B cell (primary cell): ENCODE measurements around the gene CHCHD6. TPM values are rescaled to one million over a fixed set of nuclear protein-coding genes. Genes with fewer than 3 reads are reported as not detected.

Experiments used
- ATAC-seq: fragments of 200-7000 bp; cut with Tn5 transposase; one replicate; pipeline ENCODE4 v1.10.0; 2021; ENCODE audit warnings: low read depth, mild to moderate bottlenecking, moderate number of reproducible peaks, moderate library complexity
- CTCF ChIA-PET: fragments of 350-600 bp; sonication (Branson Sonifier 250); formaldehyde crosslinking; loops from one replicate; lab custom pipeline; 2021; ENCODE audit warnings: antibody characterized with exemption, inconsistent platforms; lab: Charles Lee
- POLR2A ChIA-PET: fragments of 350-600 bp; sonication (Branson Sonifier 250); formaldehyde crosslinking; loops from one replicate; lab custom pipeline; 2021; ENCODE audit warnings: antibody characterized with exemption; lab: Charles Lee
- DNase-seq: peaks from one replicate; pipeline ENCODE4 v3.0.0; 2013
- H2AFZ ChIP-seq: 2 replicates; pipeline ENCODE4 v1.6.1; 2012; ENCODE audit warnings: mild to moderate bottlenecking, low read depth, low read length; ENCODE audit not compliant: insufficient read depth, poor library complexity, severe bottlenecking
- H3K27ac ChIP-seq, 2 donors: 1 replicate in 1 of 2; 2 replicates in 1 of 2; pipeline ENCODE4 v1.5.1; 2012 to 2013; ENCODE audit warnings: low read length in 2 of 2, mild to moderate bottlenecking in 2 of 2, moderate library complexity in 1 of 2
- H3K27me3 ChIP-seq, 4 experiments: fragments of 200-600 bp in 1 of 4; sonication (generic) in 1 of 4; replicated peaks in 1 of 4; 1 replicate in 2 of 4; 2 replicates in 2 of 4; pipeline versions ENCODE4 v1.6.1 to v1.7.0; 2013 to 2016; ENCODE audit warnings: low read length in 3 of 4, mild to moderate bottlenecking in 2 of 4, mixed read lengths in 1 of 4, moderate library complexity in 1 of 4; ENCODE audit not compliant: insufficient read depth in 4 of 4, control insufficient read depth in 3 of 4; ENCODE audit errors: control extremely low read depth in 1 of 4
- H3K36me3 ChIP-seq, 2 experiments: replicated peaks in 1 of 2; 1 replicate in 1 of 2; 2 replicates in 1 of 2; pipeline versions ENCODE4 v1.6.1 to v1.7.1; 2013; ENCODE audit warnings: low read length in 1 of 2; ENCODE audit not compliant: insufficient read depth in 2 of 2, control insufficient read depth in 1 of 2; ENCODE audit errors: control extremely low read depth in 1 of 2, extremely low read depth in 1 of 2
- H3K4me1 ChIP-seq, 2 donors: fragments of 200-600 bp in 1 of 2; sonication (generic) in 1 of 2; 1 replicate in 1 of 2; 2 replicates in 1 of 2; pipeline versions ENCODE4 v1.5.1 to v1.6.1; 2013 to 2017; ENCODE audit warnings: low read length in 2 of 2; ENCODE audit not compliant: control insufficient read depth in 2 of 2, insufficient read depth in 2 of 2
- H3K4me2 ChIP-seq: replicated peaks from 2 replicates; pipeline ENCODE3; 2012; ENCODE audit warnings: mild to moderate bottlenecking, low read depth, low read length; ENCODE audit not compliant: poor library complexity, severe bottlenecking
- H3K4me3 ChIP-seq, 5 experiments: fragments of 200-600 bp in 1 of 5; sonication (generic) in 1 of 5; 1 replicate in 3 of 5; 2 replicates in 2 of 5; pipeline versions ENCODE4 v1.5.1 to v1.7.0; 2011 to 2016; ENCODE audit warnings: low read length in 4 of 5, mild to moderate bottlenecking in 4 of 5, low read depth in 2 of 5, control low read depth in 1 of 5, moderate library complexity in 1 of 5; ENCODE audit not compliant: insufficient read depth in 1 of 5; ENCODE audit errors: control extremely low read depth in 1 of 5, extremely low read depth in 1 of 5
- H3K79me2 ChIP-seq: fragments of 200-600 bp; sonication (generic); one replicate; pipeline ENCODE4 v1.6.0; 2016; ENCODE audit warnings: low read length; ENCODE audit not compliant: control insufficient read depth, insufficient read depth
- H3K9ac ChIP-seq: fragments of 200-600 bp; sonication (generic); 2 replicates; pipeline ENCODE4 v1.6.1; 2017; ENCODE audit warnings: mild to moderate bottlenecking, low read length, moderate library complexity
- H3K9me3 ChIP-seq, 3 donors: one replicate each; pipeline versions ENCODE4 v1.6.1 to v1.7.1; 2013; ENCODE audit warnings: low read length in 2 of 3; ENCODE audit not compliant: control insufficient read depth in 2 of 3, insufficient read depth in 1 of 3; ENCODE audit errors: control extremely low read depth in 1 of 3
- H4K20me1 ChIP-seq: 2 replicates; pipeline ENCODE4 v1.6.0; 2012; ENCODE audit warnings: mild to moderate bottlenecking, low read length; ENCODE audit not compliant: insufficient read depth, control insufficient read depth, poor library complexity, severe bottlenecking
- H3K27ac Mint-ChIP-seq: one replicate; pipeline ENCODE4 v1.8.0; 2021; ENCODE audit warnings: mixed read lengths
- H3K27me3 Mint-ChIP-seq: one replicate; pipeline ENCODE4 v1.8.0; 2021; ENCODE audit warnings: mixed read lengths
- H3K4me1 Mint-ChIP-seq: one replicate; pipeline ENCODE4 v1.8.0; 2021; ENCODE audit warnings: mixed read lengths
- H3K4me3 Mint-ChIP-seq: one replicate; pipeline ENCODE4 v1.8.0; 2021; ENCODE audit warnings: mixed read lengths
- H3K9me3 Mint-ChIP-seq: one replicate; pipeline ENCODE4 v1.8.0; 2022; ENCODE audit warnings: mixed read lengths; ENCODE audit not compliant: insufficient read depth
- CTCF ChIP-seq: fragments of 200-600 bp; IDR thresholded peaks from one replicate; pipeline ENCODE4 v1.8.0; 2022; ENCODE audit warnings: antibody characterized with exemption, mild to moderate bottlenecking
- EZH2 ChIP-seq: IDR thresholded peaks from 2 replicates; pipeline ENCODE4 v1.6.1; 2012; ENCODE audit warnings: borderline replicate concordance, low read depth, mild to moderate bottlenecking, moderate library complexity, low read length; ENCODE audit not compliant: insufficient read depth, poor library complexity, severe bottlenecking
- WGBS: methylation state at CpG from one replicate; pipeline ENCODE4 v1.1.5; 2013; ENCODE audit warnings: missing lambda C conversion rate; ENCODE audit not compliant: insufficient coverage; 5-methylcytosine and 5-hydroxymethylcytosine counted together
- intact Hi-C: fragments of 100-400 bp; cut with micrococcal nuclease; formaldehyde crosslinking; loops from one replicate; pipeline ENCODE4 v1.10.0; 2022
- polyA plus RNA-seq: library from polyadenylated mRNA; depleted of rRNA; stranded (reverse); fragments of >200 nt; gene quantifications from 2 replicates; pipeline ENCODE4 v1.2.3, GENCODE V29; 2012
- total RNA-seq, 2 donors: library from RNA; stranded (reverse); fragments of 120-200 nt in 1 of 2; gene quantifications; 1 replicate in 1 of 2; 2 replicates in 1 of 2; pipeline versions ENCODE4 v1.2.3 to v1.2.4, GENCODE V29; 2013 to 2022

The CHCHD6 gene
- total and polyA plus RNA-seq, 2 donors (not counting 1 experiment from before 2014, with no cell fraction given), result 8.0 to 13.5 TPM

- no peak overlapping the region for H2AFZ ChIP-seq
- H3K4me2 ChIP-seq, result no peak overlapping the region
- H3K4me1 ChIP-seq, result no peaks in the 10 kb centered on the region
- no peak for TF ChIP-seq EZH2
- no peak for TF ChIP-seq CTCF
- Mint-ChIP-seq H3K27ac (no peak overlapping the region), H3K27me3 (no peaks in the 10 kb centered on the region), H3K9me3 (no peaks in the 10 kb centered on the region), H3K4me1 (no peaks in the 10 kb centered on the region), H3K4me3 (no peak overlapping the region)
- ChIA-PET POLR2A (no interaction called here), CTCF (no interaction called here)
- DNase-seq (no peak), ATAC-seq (no peak)
- H4K20me1 ChIP-seq, result no peaks in the 10 kb centered on the region
- WGBS, result 95% methylated on average over 17 of the region's 17 CpGs
- no peaks in the 10 kb centered on the region for H3K79me2 ChIP-seq
- no peaks in the 10 kb centered on the region for H3K36me3 ChIP-seq
- H3K27me3 ChIP-seq, result no peaks in the 10 kb centered on the region
- H3K9me3 ChIP-seq, result no peaks in the 10 kb centered on the region
- H3K9ac ChIP-seq, result no peak overlapping the region
- H3K27ac ChIP-seq, result no peak overlapping the region
- H3K4me3 ChIP-seq, result no peak overlapping the region
- intact Hi-C loops, result no loop called here
Measured at GRCh38 chr3:127005864-127006500, 301.9 kb downstream of the CHCHD6 start.

GRCh38 chr3:127006781-127007436, 302.9 kb downstream of the CHCHD6 start:
- WGBS, result 85% methylated on average over 8 of the region's 8 CpGs
- no peaks in the 10 kb centered on the region for H3K27me3 ChIP-seq
- no peak overlapping the region for H2AFZ ChIP-seq
- no peak for ATAC-seq
- TF ChIP-seq CTCF (no peak), EZH2 (no peak)
- H3K4me3 ChIP-seq, result no peak overlapping the region
- no peak overlapping the region for H3K27ac Mint-ChIP-seq
- no peak overlapping the region for H3K27ac ChIP-seq
- ChIA-PET CTCF (no interaction called here), POLR2A (no interaction called here)
- H3K4me3 Mint-ChIP-seq, result no peak overlapping the region
- no peaks in the 10 kb centered on the region for H3K27me3 Mint-ChIP-seq
- H3K36me3 ChIP-seq, result no peaks in the 10 kb centered on the region
- H3K79me2 ChIP-seq, result no peaks in the 10 kb centered on the region
- H3K9me3 ChIP-seq, result no peaks in the 10 kb centered on the region
- no peaks in the 10 kb centered on the region for H3K4me1 Mint-ChIP-seq
- no peak for DNase-seq
- no peaks in the 10 kb centered on the region for H4K20me1 ChIP-seq
- H3K9ac ChIP-seq, result no peak overlapping the region
- no peaks in the 10 kb centered on the region for H3K9me3 Mint-ChIP-seq
- H3K4me1 ChIP-seq, result no peaks in the 10 kb centered on the region
- no peak overlapping the region for H3K4me2 ChIP-seq
- intact Hi-C loops, result no loop called here
